Coronary artery (tissue), 2 donors: ENCODE results near the gene SLC25A22.
A peak's percentile ranks its signal among the peaks of the same experiment; 100 is the strongest.

Experiments
- DNase-seq: peaks from one replicate; pipeline ENCODE4 v3.0.0-alpha.2; 2017; ENCODE audit warnings: low spot score
- H3K27ac ChIP-seq, 2 donors: fragments of 200-600 bp; sonication (generic); one replicate each; pipeline ENCODE4 v1.5.1; 2016 to 2019
- H3K4me3 ChIP-seq: fragments of 200-600 bp; sonication (generic); 2 replicates; pipeline ENCODE4 v1.5.1; 2016; ENCODE audit warnings: mild to moderate bottlenecking, moderate library complexity
- CTCF ChIP-seq: fragments of 200-600 bp; sonication (generic); IDR thresholded peaks from one replicate; pipeline ENCODE4 v1.5.1; 2019; ENCODE audit warnings: antibody characterized with exemption

Gene SLC25A22

GRCh38 chr11:843086-843734, 45.1 kb upstream of the SLC25A22 start:
- TF ChIP-seq CTCF: no peak
- Histone ChIP-seq H3K4me3 (peak overlapping the region; percentile 92), H3K27ac (peak overlapping the region; percentile 92 to 96)
- no peak for DNase-seq

- Histone ChIP-seq H3K4me3 (peak within 1 kb of the TSS; percentile 92), H3K27ac (peak within 1 kb of the TSS; percentile 92 to 96)
- DNase-seq: peak; percentile 94
- no peak for TF ChIP-seq CTCF
Measured at GRCh38 chr11:842370-843002, 44.4 kb upstream of the SLC25A22 start, which contains the start of the genes POLR2L and TSPAN4. TSS of gene POLR2L (minus strand) at chr11:842529. CDS start at chr11:842508, 21 bp downstream. TSS of gene TSPAN4 (plus strand) at chr11:842852. CDS start at chr11:850305, 7,453 bp downstream.

- no peak for TF ChIP-seq CTCF
- DNase-seq: no peak
- peak overlapping the region; percentile 92 to 96 for H3K27ac ChIP-seq
- peak overlapping the region; percentile 92 for H3K4me3 ChIP-seq
Measured at GRCh38 chr11:841981-842369, 43.9 kb upstream of the SLC25A22 start.

GRCh38 chr11:839875-840617, 42.0 kb upstream of the SLC25A22 start:
- TF ChIP-seq CTCF: no peak
- Histone ChIP-seq H3K27ac (no peak overlapping the region), H3K4me3 (peak overlapping the region; percentile 92)
- DNase-seq: no peak

GRCh38 chr11:839280-839623, 41.2 kb upstream of the SLC25A22 start:
- no peak overlapping the region for H3K4me3 ChIP-seq
- no peak for DNase-seq
- peak overlapping the region in 1 of 2 donors; percentile 68 for H3K27ac ChIP-seq
- TF ChIP-seq CTCF: no peak

GRCh38 chr11:838441-839279, 40.6 kb upstream of the SLC25A22 start:
- no peak overlapping the region for H3K4me3 ChIP-seq
- no peak for DNase-seq
- H3K27ac ChIP-seq: peak overlapping the region in 1 of 2 donors; percentile 68

More at GRCh38 chr11:838441-839279, 40.6 kb upstream of the SLC25A22 start:
- no peak for TF ChIP-seq CTCF
